ENCODE measurements around the gene TP53INP2.
A peak's percentile ranks its signal among the peaks of the same experiment; 100 is the strongest.

Gene TP53INP2

DNA sequence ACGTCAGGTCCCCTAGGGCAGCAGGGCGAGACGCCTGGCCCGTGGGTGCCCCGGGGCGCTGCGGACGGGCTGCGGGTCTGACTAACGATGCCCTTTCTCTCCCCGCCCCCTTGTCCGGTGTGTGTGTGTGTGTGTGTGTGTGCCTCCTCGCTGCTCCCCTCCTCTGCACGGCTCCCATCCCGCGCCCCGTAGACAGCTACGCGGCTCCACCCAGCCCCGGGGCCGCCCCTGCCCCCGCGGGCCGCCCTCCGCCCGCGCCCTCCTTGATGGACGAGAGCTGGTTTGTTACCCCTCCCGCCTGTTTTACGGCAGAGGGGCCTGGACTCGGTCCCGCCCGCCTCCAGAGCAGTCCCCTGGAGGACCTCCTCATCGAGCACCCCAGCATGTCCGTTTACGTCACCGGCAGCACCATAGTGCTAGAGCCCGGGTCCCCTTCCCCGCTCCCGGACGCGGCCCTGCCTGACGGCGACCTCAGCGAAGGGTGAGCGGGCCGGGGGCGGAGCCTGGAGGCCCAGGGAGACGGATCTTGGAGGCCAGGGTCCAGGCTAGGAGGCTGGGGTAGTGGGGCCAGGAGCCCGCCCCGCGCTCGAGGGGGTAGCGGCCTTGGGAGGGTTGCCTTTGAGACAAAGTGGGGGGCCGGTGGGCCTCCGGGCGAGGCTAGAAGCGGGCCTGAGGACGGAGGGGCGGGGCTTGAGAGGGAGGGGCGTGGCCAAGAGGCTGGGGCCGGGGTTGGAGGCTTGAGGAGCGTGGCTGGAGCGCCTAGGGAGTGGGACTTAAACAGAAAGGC lies 5.1 kb downstream of the TP53INP2 start:
- TF ChIP-seq, protein P1, sequence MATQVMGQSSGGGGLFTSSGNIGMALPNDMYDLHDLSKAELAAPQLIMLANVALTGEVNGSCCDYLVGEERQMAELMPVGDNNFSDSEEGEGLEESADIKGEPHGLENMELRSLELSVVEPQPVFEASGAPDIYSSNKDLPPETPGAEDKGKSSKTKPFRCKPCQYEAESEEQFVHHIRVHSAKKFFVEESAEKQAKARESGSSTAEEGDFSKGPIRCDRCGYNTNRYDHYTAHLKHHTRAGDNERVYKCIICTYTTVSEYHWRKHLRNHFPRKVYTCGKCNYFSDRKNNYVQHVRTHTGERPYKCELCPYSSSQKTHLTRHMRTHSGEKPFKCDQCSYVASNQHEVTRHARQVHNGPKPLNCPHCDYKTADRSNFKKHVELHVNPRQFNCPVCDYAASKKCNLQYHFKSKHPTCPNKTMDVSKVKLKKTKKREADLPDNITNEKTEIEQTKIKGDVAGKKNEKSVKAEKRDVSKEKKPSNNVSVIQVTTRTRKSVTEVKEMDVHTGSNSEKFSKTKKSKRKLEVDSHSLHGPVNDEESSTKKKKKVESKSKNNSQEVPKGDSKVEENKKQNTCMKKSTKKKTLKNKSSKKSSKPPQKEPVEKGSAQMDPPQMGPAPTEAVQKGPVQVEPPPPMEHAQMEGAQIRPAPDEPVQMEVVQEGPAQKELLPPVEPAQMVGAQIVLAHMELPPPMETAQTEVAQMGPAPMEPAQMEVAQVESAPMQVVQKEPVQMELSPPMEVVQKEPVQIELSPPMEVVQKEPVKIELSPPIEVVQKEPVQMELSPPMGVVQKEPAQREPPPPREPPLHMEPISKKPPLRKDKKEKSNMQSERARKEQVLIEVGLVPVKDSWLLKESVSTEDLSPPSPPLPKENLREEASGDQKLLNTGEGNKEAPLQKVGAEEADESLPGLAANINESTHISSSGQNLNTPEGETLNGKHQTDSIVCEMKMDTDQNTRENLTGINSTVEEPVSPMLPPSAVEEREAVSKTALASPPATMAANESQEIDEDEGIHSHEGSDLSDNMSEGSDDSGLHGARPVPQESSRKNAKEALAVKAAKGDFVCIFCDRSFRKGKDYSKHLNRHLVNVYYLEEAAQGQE (IDR thresholded peaks at IDR 0.05; ENCODE audit: low read depth) = no peak
- no peak for TF ChIP-seq NFIC (IDR thresholded peaks at IDR 0.05)
- TF ChIP-seq YY1 (IDR thresholded peaks at IDR 0.05; ENCODE audit: low read depth) = no peak
- peak; percentile 34; the same call in 1 of the 2 replicates for TF ChIP-seq CREB1 (IDR thresholded peaks at IDR 0.05; ENCODE audit: low read depth)
- TF ChIP-seq EGR1 (IDR thresholded peaks at IDR 0.05) = peak; percentile 29; the same call in 1 of the 2 replicates
- TF ChIP-seq, protein P2, sequence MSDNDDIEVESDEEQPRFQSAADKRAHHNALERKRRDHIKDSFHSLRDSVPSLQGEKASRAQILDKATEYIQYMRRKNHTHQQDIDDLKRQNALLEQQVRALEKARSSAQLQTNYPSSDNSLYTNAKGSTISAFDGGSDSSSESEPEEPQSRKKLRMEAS (IDR thresholded peaks at IDR 0.05) = 0 out of 2 replicates have a peak, but pooled peaks have one; percentile 10
- TF ChIP-seq EP300 (IDR thresholded peaks at IDR 0.05; ENCODE audit: borderline replicate concordance) = no peak
- no peak; the same call in 1 of the 2 replicates for TF ChIP-seq TCF12 (IDR thresholded peaks at IDR 0.05; ENCODE audit: low read depth)
- TF ChIP-seq TEAD4 (IDR thresholded peaks at IDR 0.05) = no peak
- TF ChIP-seq, protein P3, sequence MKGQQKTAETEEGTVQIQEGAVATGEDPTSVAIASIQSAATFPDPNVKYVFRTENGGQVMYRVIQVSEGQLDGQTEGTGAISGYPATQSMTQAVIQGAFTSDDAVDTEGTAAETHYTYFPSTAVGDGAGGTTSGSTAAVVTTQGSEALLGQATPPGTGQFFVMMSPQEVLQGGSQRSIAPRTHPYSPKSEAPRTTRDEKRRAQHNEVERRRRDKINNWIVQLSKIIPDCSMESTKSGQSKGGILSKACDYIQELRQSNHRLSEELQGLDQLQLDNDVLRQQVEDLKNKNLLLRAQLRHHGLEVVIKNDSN (IDR thresholded peaks at IDR 0.05) = no peak
- no peak for TF ChIP-seq FOXM1 (IDR thresholded peaks at IDR 0.05; ENCODE audit: borderline replicate concordance, low read depth)
- peak; percentile 49; the same call in 1 of the 2 replicates for TF ChIP-seq TAF1 (IDR thresholded peaks at IDR 0.05; ENCODE audit: low read depth)

DNA sequence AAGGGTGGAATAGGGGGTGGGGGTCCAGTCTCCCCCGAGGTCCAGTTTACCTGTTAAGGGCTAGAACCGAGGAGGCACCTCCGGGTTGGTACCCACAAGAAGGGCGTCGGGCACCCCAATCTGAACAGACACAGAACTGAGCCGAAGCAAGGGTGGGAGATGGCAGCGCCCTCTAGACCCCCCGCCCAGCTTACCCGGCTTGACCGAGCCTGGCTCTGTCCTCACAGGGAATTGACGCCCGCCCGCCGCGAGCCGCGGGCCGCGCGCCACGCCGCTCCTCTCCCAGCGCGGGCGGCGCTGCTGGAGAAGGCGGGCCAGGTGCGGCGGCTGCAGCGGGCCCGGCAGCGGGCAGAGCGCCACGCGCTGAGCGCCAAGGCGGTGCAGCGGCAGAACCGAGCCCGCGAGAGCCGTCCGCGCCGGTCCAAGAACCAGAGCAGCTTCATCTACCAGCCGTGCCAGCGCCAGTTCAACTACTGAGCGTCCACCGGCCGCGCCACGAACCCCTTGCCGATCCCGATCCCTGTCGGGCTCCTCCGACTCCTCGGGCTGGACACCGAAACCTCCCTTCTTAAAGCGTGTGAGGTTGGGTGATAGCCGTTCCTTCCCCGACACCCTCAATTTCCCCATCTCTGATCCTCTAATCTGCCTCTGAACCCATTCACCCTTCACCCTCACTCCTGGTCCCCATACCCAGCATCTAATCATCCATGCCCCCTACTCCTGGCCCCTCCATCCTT lies 5.9 kb downstream of the TP53INP2 start:
- no peak for TF ChIP-seq CEBPB (IDR thresholded peaks at IDR 0.05)
- TF ChIP-seq FOXM1 (IDR thresholded peaks at IDR 0.05; ENCODE audit: borderline replicate concordance, low read depth) = no peak
- peak; percentile 34; the same call in 1 of the 2 replicates for TF ChIP-seq ZBTB7A (IDR thresholded peaks at IDR 0.05; ENCODE audit: low read depth)
- TF ChIP-seq, protein P1 (IDR thresholded peaks at IDR 0.05; ENCODE audit: low read depth) = no peak
- TF ChIP-seq, protein P3 (IDR thresholded peaks at IDR 0.05) = no peak
- TF ChIP-seq RAD21 (IDR thresholded peaks at IDR 0.05; ENCODE audit: low read depth) = no peak
- no peak for TF ChIP-seq NFIC (IDR thresholded peaks at IDR 0.05)
- TF ChIP-seq CREB1 (IDR thresholded peaks at IDR 0.05; ENCODE audit: low read depth) = no peak
- no peak for TF ChIP-seq YY1 (IDR thresholded peaks at IDR 0.05; ENCODE audit: low read depth)

DNA sequence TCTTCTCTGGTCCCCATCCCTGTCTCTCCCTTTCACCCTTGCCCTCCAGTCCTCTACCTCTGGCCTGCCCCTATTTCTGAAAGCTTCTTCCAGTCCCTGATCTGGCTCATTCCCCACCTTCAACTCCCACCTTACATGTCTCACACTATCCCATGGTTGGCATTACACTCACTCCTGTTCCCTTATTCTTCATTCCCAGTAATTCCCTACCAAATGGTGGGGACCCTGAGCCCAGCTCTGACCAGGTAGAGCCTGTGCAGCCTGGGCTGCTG lies 6.4 kb downstream of the TP53INP2 start:
- TF ChIP-seq EGR1 (IDR thresholded peaks at IDR 0.05) (no peak), CEBPB (IDR thresholded peaks at IDR 0.05) (no peak), RAD21 (IDR thresholded peaks at IDR 0.05; ENCODE audit: low read depth) (no peak), TCF12 (IDR thresholded peaks at IDR 0.05; ENCODE audit: low read depth) (no peak), FOXM1 (IDR thresholded peaks at IDR 0.05; ENCODE audit: borderline replicate concordance, low read depth) (no peak), ZBTB7A (IDR thresholded peaks at IDR 0.05; ENCODE audit: low read depth) (no peak), TEAD4 (IDR thresholded peaks at IDR 0.05) (no peak), CREB1 (IDR thresholded peaks at IDR 0.05; ENCODE audit: low read depth) (no peak), EP300 (IDR thresholded peaks at IDR 0.05; ENCODE audit: borderline replicate concordance) (no peak), TAF1 (IDR thresholded peaks at IDR 0.05; ENCODE audit: low read depth) (no peak), YY1 (IDR thresholded peaks at IDR 0.05; ENCODE audit: low read depth) (no peak)
- TF ChIP-seq, protein P2 (IDR thresholded peaks at IDR 0.05) = no peak
- TF ChIP-seq, protein P3 (IDR thresholded peaks at IDR 0.05) = no peak
- TF ChIP-seq, protein P1 (IDR thresholded peaks at IDR 0.05; ENCODE audit: low read depth) = no peak

All from Ishikawa (cell line).